ENCODE results near the gene SLC35F1.
"Not testable (repeated sequence)": the region's sequence is repeated elsewhere in the genome, so short reads cannot be mapped to it uniquely, and the experiment has no call there.

The SLC35F1 gene

GRCh38 chr6:118016532-118016931 lies 109.5 kb downstream of the SLC35F1 start:
- DNase-seq, result no peak

GRCh38 chr6:118017301-118017848 lies 110.3 kb downstream of the SLC35F1 start:
- no peak for DNase-seq

- no peak for DNase-seq
These were observed 116.7 kb downstream of the SLC35F1 start for GRCh38 chr6:118023771-118024170.

GRCh38 chr6:118029967-118030366 lies 122.9 kb downstream of the SLC35F1 start:
- no peak for DNase-seq

- not testable (repeated sequence) for DNase-seq
These were observed 130.4 kb downstream of the SLC35F1 start for GRCh38 chr6:118037479-118037878.

- DNase-seq, result no peak
These were observed 135.8 kb downstream of the SLC35F1 start for GRCh38 chr6:118042855-118043254.

- DNase-seq, result no peak
These were observed 137.2 kb downstream of the SLC35F1 start for GRCh38 chr6:118044275-118044674.

- DNase-seq, result no peak
These were observed 147.0 kb downstream of the SLC35F1 start for GRCh38 chr6:118054082-118054481.

- no peak for DNase-seq
These were observed 154.6 kb downstream of the SLC35F1 start for GRCh38 chr6:118061666-118062065.

GRCh38 chr6:118080547-118080946 lies 173.5 kb downstream of the SLC35F1 start:
- DNase-seq, result no peak

- no peak for DNase-seq
These were observed 176.6 kb downstream of the SLC35F1 start for GRCh38 chr6:118083711-118084110.

- DNase-seq, result no peak
These were observed 178.6 kb downstream of the SLC35F1 start for GRCh38 chr6:118085665-118086064.

GRCh38 chr6:118086159-118086558 lies 179.1 kb downstream of the SLC35F1 start:
- DNase-seq, result no peak

- no peak for DNase-seq
These were observed 185.0 kb downstream of the SLC35F1 start for GRCh38 chr6:118092086-118092485.

- no peak for DNase-seq
These were observed 190.5 kb downstream of the SLC35F1 start for GRCh38 chr6:118097576-118097975.

- DNase-seq, result no peak
These were observed 193.7 kb downstream of the SLC35F1 start for GRCh38 chr6:118100717-118101116.

- no peak for DNase-seq
These were observed 194.2 kb downstream of the SLC35F1 start for GRCh38 chr6:118101220-118101619.

- DNase-seq, result no peak
These were observed 194.8 kb downstream of the SLC35F1 start for GRCh38 chr6:118101831-118102345.

GRCh38 chr6:118102401-118102800 lies 195.3 kb downstream of the SLC35F1 start:
- DNase-seq, result no peak

- DNase-seq, result no peak
These were observed 196.5 kb downstream of the SLC35F1 start for GRCh38 chr6:118103381-118104146.

GRCh38 chr6:118122161-118122725 lies 215.2 kb downstream of the SLC35F1 start:
- DNase-seq, result no peak

GRCh38 chr6:118122801-118123200 lies 215.7 kb downstream of the SLC35F1 start:
- DNase-seq, result no peak

- no peak for DNase-seq
These were observed 216.5 kb downstream of the SLC35F1 start for GRCh38 chr6:118123503-118124037.

- no peak for DNase-seq
These were observed 217.8 kb downstream of the SLC35F1 start for GRCh38 chr6:118124851-118125250.

Measured in stimulated activated CD4-positive, alpha-beta T cell treated with anti-CD3 and anti-CD28 coated beads, Interleukin-4, amount 100 ng/mL, for 4 hours (primary cell).